Testis (tissue), 2 donors: ENCODE results near the gene KCNAB2.

Experiments used
- POLR2A ChIP-seq: fragments of 450-650 bp; IDR thresholded peaks from one replicate; pipeline ENCODE4 v1.6.1; 2017; ENCODE audit warnings: antibody characterized with exemption, mild to moderate bottlenecking, moderate library complexity
- TF ChIP-seq, protein P1 (sequence below), 3 experiments: fragments of 450-650 bp in 2 of 3; fragments of 200-600 bp in 1 of 3; sonication (generic) in 1 of 3; IDR thresholded peaks; one replicate each; pipeline ENCODE4 v1.5.1; 2016 to 2019; ENCODE audit warnings: antibody characterized with exemption in 3 of 3, mild to moderate bottlenecking in 2 of 3, moderate library complexity in 1 of 3

DNA sequence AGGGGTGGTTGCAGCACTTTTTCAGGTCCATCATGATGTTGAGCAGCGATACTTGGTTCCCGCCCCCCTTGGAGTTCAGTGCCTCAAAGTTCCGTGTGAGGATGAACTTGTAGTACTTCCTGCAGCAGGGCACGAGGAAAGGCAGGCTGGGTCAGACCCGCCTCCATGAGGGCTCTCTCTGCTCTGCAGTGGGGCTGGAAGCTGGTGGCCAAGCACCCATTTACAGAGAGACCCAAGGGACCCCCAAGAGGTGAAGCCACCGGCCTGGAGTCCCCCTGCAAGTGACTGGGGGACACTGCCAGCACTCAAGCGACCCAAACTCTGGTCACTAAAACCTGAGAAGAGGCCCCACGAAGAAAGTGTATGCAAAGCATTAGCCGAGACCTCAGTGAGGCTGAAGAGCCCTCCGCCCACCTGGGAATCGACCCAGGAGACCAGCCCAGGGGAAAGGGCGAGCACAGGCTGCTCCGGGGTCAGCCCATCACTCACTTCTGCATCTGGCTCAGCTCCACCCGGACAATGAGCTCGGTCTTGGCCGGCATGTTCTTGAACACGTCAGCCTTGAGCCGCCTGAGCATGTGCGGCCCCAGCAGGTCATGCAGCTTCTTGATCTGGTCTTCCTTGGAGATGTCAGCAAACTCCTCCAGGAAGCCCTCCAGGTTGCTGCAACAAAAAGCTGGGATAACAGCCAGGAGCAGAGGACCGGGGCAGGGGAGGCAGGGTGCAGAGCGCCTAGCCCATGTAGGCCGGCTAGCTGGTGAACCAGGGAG lies 89.2 kb downstream of the KCNAB2 start:
- TF ChIP-seq, protein P1, sequence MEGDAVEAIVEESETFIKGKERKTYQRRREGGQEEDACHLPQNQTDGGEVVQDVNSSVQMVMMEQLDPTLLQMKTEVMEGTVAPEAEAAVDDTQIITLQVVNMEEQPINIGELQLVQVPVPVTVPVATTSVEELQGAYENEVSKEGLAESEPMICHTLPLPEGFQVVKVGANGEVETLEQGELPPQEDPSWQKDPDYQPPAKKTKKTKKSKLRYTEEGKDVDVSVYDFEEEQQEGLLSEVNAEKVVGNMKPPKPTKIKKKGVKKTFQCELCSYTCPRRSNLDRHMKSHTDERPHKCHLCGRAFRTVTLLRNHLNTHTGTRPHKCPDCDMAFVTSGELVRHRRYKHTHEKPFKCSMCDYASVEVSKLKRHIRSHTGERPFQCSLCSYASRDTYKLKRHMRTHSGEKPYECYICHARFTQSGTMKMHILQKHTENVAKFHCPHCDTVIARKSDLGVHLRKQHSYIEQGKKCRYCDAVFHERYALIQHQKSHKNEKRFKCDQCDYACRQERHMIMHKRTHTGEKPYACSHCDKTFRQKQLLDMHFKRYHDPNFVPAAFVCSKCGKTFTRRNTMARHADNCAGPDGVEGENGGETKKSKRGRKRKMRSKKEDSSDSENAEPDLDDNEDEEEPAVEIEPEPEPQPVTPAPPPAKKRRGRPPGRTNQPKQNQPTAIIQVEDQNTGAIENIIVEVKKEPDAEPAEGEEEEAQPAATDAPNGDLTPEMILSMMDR (IDR thresholded peaks at IDR 0.05), result no peak
- no peak for TF ChIP-seq POLR2A
